Stimulated activated naive B cell treated with anti-CD40 and anti-IgM and Interleukin-4, amounts not matched to agents 10 μg/mL and 1 μg/mL and 100 μg/mL, for 72 hours (primary cell): ENCODE results near the gene BLACAT1.

Experiments used
- ATAC-seq, 2 donors: fragments of 150-1000 bp; cut with Tn5 transposase; replicated peaks; 2 replicates each; pipeline ENCODE4 v1.10.0; 2021; ENCODE audit warnings: moderate library complexity in 1 of 2
- DNase-seq: peaks from one replicate; pipeline ENCODE4 v3.0.0; 2021
- H3K27ac Mint-ChIP-seq: one replicate; pipeline ENCODE4 v1.8.0; 2022; ENCODE audit warnings: mild to moderate bottlenecking, mixed read lengths
- H3K27me3 Mint-ChIP-seq, 2 donors: one replicate each; pipeline ENCODE4 v1.8.0; 2022; ENCODE audit warnings: mixed read lengths in 2 of 2
- H3K36me3 Mint-ChIP-seq, 2 donors: one replicate each; pipeline ENCODE4 v1.8.0; 2022; ENCODE audit warnings: mixed read lengths in 2 of 2, mild to moderate bottlenecking in 1 of 2
- H3K4me1 Mint-ChIP-seq, 2 donors: one replicate each; pipeline ENCODE4 v1.8.0; 2022; ENCODE audit warnings: mixed read lengths in 2 of 2, mild to moderate bottlenecking in 1 of 2
- H3K4me3 Mint-ChIP-seq, 2 donors: one replicate each; pipeline ENCODE4 v1.8.0; 2022; ENCODE audit warnings: mild to moderate bottlenecking in 2 of 2, mixed read lengths in 2 of 2, moderate library complexity in 1 of 2
- H3K9me3 Mint-ChIP-seq, 2 donors: one replicate each; pipeline ENCODE4 v1.8.0; 2022; ENCODE audit warnings: mixed read lengths in 2 of 2, mild to moderate bottlenecking in 1 of 2

BLACAT1 gene

DNA sequence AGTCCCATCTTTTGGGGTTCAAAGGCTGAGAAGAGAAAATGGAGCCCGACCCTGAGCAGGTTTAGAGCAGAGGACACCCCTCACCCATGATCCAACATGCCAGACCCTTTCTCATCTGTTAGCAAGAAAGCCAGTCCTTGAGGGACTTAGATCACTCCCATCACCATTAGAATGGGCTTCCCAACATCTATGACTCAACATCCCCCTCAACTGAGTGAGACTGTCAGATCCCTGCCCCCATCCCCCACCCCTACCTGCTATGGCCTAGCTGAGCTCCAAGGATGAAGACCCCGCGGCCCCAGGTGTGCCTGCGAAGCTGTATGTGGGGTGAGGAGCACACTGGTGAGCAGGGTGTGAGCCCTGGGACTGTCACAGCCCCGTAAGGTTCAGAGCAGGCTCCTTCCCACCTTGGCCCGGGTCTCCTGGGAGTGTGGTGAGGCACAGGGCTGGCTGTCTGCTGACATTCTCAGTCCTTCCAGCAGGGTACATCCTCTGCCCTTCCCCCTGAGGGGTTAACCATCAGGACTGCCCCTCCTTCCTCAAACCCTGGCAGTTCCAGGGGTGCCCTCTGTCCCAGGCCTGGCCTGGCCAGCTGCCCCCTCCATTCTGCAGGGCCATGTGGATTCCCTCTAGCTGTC is 21.4 kb upstream of the BLACAT1 start:
- no peak for DNase-seq
- ATAC-seq = no peak
- no peak overlapping the region for H3K4me3 Mint-ChIP-seq
- peaks cover 6 to 10% of the 10 kb centered on the region in 2 donors for H3K36me3 Mint-ChIP-seq
- H3K27ac Mint-ChIP-seq = no peak overlapping the region
- peaks cover 12 to 17% of the 10 kb centered on the region in 2 donors for H3K9me3 Mint-ChIP-seq
- peaks cover 45 to 57% of the 10 kb centered on the region in 2 donors for H3K27me3 Mint-ChIP-seq
- H3K4me1 Mint-ChIP-seq = peaks cover 32 to 33% of the 10 kb centered on the region in 2 donors

- H3K27ac Mint-ChIP-seq = no peak overlapping the region
- DNase-seq = no peak
- ATAC-seq = no peak
- peaks cover 12 to 17% of the 10 kb centered on the region in 2 donors for H3K9me3 Mint-ChIP-seq
- H3K4me1 Mint-ChIP-seq = peaks cover 28 to 30% of the 10 kb centered on the region in 2 donors
- H3K4me3 Mint-ChIP-seq = no peak overlapping the region
- H3K27me3 Mint-ChIP-seq = peaks cover 51 to 59% of the 10 kb centered on the region in 2 donors
- H3K36me3 Mint-ChIP-seq = peaks cover 6 to 10% of the 10 kb centered on the region in 2 donors
These were observed 20.8 kb upstream of the BLACAT1 start for GRCh38 chr1:205476648-205477047.

GRCh38 chr1:205475855-205476254 is 20.0 kb upstream of the BLACAT1 start:
- DNase-seq (no peak), ATAC-seq (no peak)
- no peak overlapping the region for H3K27ac Mint-ChIP-seq
- H3K4me1 Mint-ChIP-seq = peaks cover 20 to 24% of the 10 kb centered on the region in 2 donors
- H3K36me3 Mint-ChIP-seq = peaks cover 6 to 10% of the 10 kb centered on the region in 2 donors
- H3K4me3 Mint-ChIP-seq = no peak overlapping the region
- H3K9me3 Mint-ChIP-seq = peaks cover 12 to 17% of the 10 kb centered on the region in 2 donors
- peaks cover 49 to 56% of the 10 kb centered on the region in 2 donors for H3K27me3 Mint-ChIP-seq

DNA sequence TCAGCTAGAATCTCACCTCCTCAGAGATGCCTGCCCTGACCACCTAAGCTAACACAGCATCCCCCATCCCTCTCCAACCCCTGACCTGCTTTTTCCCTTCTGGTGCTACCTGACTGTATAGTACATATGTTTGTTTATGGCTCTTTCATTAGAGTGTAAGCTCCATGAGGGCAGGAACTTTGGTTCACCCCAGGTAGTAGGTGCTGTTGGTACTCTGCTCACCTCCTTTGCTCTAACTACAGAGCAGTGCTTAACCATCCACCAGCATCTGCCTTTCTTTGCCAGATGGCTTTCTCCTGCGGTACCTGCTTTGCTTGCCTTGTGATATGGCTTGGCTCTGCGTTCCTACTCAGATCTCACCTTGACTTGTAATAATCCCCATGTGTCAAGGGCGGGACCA is 18.7 kb upstream of the BLACAT1 start:
- ATAC-seq (no peak), DNase-seq (no peak)
- Mint-ChIP-seq H3K27me3 (peaks cover 52% of the 10 kb centered on the region in 2 donors), H3K4me3 (no peak overlapping the region), H3K4me1 (peaks cover 9 to 15% of the 10 kb centered on the region in 2 donors), H3K36me3 (peaks cover 6 to 10% of the 10 kb centered on the region in 2 donors), H3K27ac (no peak overlapping the region), H3K9me3 (peaks cover 12 to 17% of the 10 kb centered on the region in 2 donors)

GRCh38 chr1:205473966-205474365 is 18.1 kb upstream of the BLACAT1 start:
- H3K27me3 Mint-ChIP-seq = peaks cover 53 to 58% of the 10 kb centered on the region in 2 donors
- H3K36me3 Mint-ChIP-seq = peaks cover 6 to 10% of the 10 kb centered on the region in 2 donors
- H3K4me3 Mint-ChIP-seq = no peak overlapping the region
- no peak overlapping the region for H3K27ac Mint-ChIP-seq
- H3K4me1 Mint-ChIP-seq = peaks cover 8 to 14% of the 10 kb centered on the region in 2 donors
- peaks cover 12 to 17% of the 10 kb centered on the region in 2 donors for H3K9me3 Mint-ChIP-seq
- DNase-seq (no peak), ATAC-seq (no peak)

DNA sequence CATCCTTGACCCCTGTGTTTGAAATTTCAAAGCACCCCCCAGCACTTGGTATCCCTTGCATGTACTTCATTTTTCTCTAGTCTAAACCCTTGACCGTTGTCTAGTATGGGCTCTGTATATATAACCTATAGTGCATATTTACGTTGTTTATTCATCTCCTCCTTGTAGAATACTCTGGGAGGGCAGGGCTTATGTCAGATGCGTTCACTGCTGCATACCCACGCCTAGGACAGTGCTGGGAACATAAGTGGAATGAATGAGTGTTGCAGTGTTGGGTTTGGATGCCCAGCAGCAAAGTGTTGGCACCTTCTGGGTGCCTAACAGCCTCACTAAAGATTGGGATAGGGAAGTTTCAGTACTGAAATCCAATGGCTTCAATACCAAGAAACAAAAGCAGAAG is 17.6 kb upstream of the BLACAT1 start:
- Mint-ChIP-seq H3K4me1 (peaks cover 8 to 14% of the 10 kb centered on the region in 2 donors), H3K27ac (no peak overlapping the region), H3K4me3 (no peak overlapping the region), H3K27me3 (peaks cover 54 to 59% of the 10 kb centered on the region in 2 donors), H3K9me3 (peaks cover 12 to 17% of the 10 kb centered on the region in 2 donors), H3K36me3 (peaks cover 6 to 10% of the 10 kb centered on the region in 2 donors)
- ATAC-seq (no peak), DNase-seq (no peak)

GRCh38 chr1:205472737-205473441 is 17.0 kb upstream of the BLACAT1 start:
- H3K36me3 Mint-ChIP-seq = peaks cover 6 to 10% of the 10 kb centered on the region in 2 donors
- no peak overlapping the region for H3K4me3 Mint-ChIP-seq
- DNase-seq = no peak
- peaks cover 12 to 17% of the 10 kb centered on the region in 2 donors for H3K9me3 Mint-ChIP-seq
- peaks cover 58 to 65% of the 10 kb centered on the region in 2 donors for H3K27me3 Mint-ChIP-seq
- no peak overlapping the region for H3K27ac Mint-ChIP-seq
- H3K4me1 Mint-ChIP-seq = peaks cover 8 to 12% of the 10 kb centered on the region in 2 donors
- ATAC-seq = no peak

GRCh38 chr1:205470131-205470530 is 14.3 kb upstream of the BLACAT1 start:
- no peak for ATAC-seq
- Mint-ChIP-seq H3K36me3 (peaks cover 5 to 7% of the 10 kb centered on the region in 2 donors), H3K4me3 (no peak overlapping the region), H3K27me3 (peaks cover 59 to 72% of the 10 kb centered on the region in 2 donors), H3K4me1 (peaks cover 8 to 11% of the 10 kb centered on the region in 2 donors), H3K9me3 (peaks cover 7% of the 10 kb centered on the region in 2 donors), H3K27ac (no peak overlapping the region)
- DNase-seq = no peak

GRCh38 chr1:205466595-205467220 is 10.9 kb upstream of the BLACAT1 start:
- H3K36me3 Mint-ChIP-seq = no peaks in the 10 kb centered on the region
- no peak overlapping the region for H3K27ac Mint-ChIP-seq
- peaks cover 30 to 40% of the 10 kb centered on the region in 2 donors for H3K27me3 Mint-ChIP-seq
- no peaks in the 10 kb centered on the region for H3K9me3 Mint-ChIP-seq
- no peaks in the 10 kb centered on the region for H3K4me1 Mint-ChIP-seq
- H3K4me3 Mint-ChIP-seq = no peak overlapping the region
- ATAC-seq = no peak
- no peak for DNase-seq

DNA sequence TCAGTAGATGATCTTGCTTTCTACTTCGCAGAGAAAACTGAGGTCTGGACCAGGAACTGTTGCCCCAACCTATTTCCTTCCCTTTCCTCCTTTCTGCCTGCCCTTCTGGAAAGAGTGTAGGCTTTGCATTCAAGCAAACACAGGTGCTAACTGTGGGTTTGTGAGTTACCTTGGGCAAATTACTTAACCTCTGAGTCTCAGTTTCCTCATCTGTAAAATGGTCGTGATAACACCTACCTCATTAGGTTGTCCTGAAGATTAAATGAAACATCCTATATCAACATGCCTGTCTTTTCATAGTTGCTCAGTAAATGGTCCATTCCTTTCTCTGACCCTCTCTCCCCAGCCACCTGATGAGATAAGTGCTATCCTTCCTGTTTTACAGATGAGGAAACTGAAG is 9.5 kb upstream of the BLACAT1 start:
- DNase-seq = no peak
- H3K9me3 Mint-ChIP-seq = no peaks in the 10 kb centered on the region
- no peaks in the 10 kb centered on the region for H3K36me3 Mint-ChIP-seq
- ATAC-seq = no peak
- H3K27ac Mint-ChIP-seq = no peak overlapping the region
- no peaks in the 10 kb centered on the region for H3K4me1 Mint-ChIP-seq
- H3K27me3 Mint-ChIP-seq = peaks cover 32 to 40% of the 10 kb centered on the region in 2 donors
- H3K4me3 Mint-ChIP-seq = no peak overlapping the region

- peaks cover 46 to 56% of the 10 kb centered on the region in 2 donors for H3K27me3 Mint-ChIP-seq
- no peak for DNase-seq
These were observed 3.1 kb upstream of the BLACAT1 start for GRCh38 chr1:205458777-205459566.

GRCh38 chr1:205456868-205457745 is 1.3 kb upstream of the BLACAT1 start:
- ATAC-seq (peak in 1 of 2 donors; percentile 19), DNase-seq (no peak)
- no peak overlapping the region for H3K27ac Mint-ChIP-seq
- peaks cover 61 to 75% of the 10 kb centered on the region in 2 donors for H3K27me3 Mint-ChIP-seq
- H3K4me1 Mint-ChIP-seq = peaks cover 11 to 17% of the 10 kb centered on the region in 2 donors
- no peaks in the 10 kb centered on the region for H3K9me3 Mint-ChIP-seq
- H3K36me3 Mint-ChIP-seq = no peaks in the 10 kb centered on the region
- H3K4me3 Mint-ChIP-seq = peak overlapping the region; percentile 45 to 67

More at GRCh38 chr1:205458777-205459566, 3.1 kb upstream of the BLACAT1 start:
- Mint-ChIP-seq H3K4me1 (peaks cover 11 to 17% of the 10 kb centered on the region in 2 donors), H3K4me3 (no peak overlapping the region), H3K9me3 (no peaks in the 10 kb centered on the region), H3K27ac (no peak overlapping the region), H3K36me3 (no peaks in the 10 kb centered on the region)
- ATAC-seq = peak; percentile 56 to 58

GRCh38 chr1:205456383-205456867 is 580 bp upstream of the BLACAT1 start:
- Mint-ChIP-seq H3K4me1 (peaks cover 12 to 18% of the 10 kb centered on the region in 2 donors), H3K9me3 (no peaks in the 10 kb centered on the region), H3K27me3 (peaks cover 64 to 77% of the 10 kb centered on the region in 2 donors), H3K27ac (no peak overlapping the region), H3K4me3 (peak overlapping the region; percentile 63 to 79), H3K36me3 (no peaks in the 10 kb centered on the region)
- peak in 1 of 2 donors; percentile 32 for ATAC-seq
- DNase-seq = no peak
